GM19193 (cell line): ENCODE measurements around the gene IGFBP5.

Source experiments
- POLR2A ChIP-seq: IDR thresholded peaks from 4 replicates; pipeline ENCODE4 v1.6.1; 2011; ENCODE audit not compliant: insufficient read depth, insufficient read length; ENCODE audit errors: extremely low read depth

Gene IGFBP5, protein sequence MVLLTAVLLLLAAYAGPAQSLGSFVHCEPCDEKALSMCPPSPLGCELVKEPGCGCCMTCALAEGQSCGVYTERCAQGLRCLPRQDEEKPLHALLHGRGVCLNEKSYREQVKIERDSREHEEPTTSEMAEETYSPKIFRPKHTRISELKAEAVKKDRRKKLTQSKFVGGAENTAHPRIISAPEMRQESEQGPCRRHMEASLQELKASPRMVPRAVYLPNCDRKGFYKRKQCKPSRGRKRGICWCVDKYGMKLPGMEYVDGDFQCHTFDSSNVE

GRCh38 chr2:216695401-216695821, at the start of gene IGFBP5:
Gene IGFBP5 (minus strand): TSS chr2:216695549. CDS start chr2:216694775, 774 bp downstream.
- no peak for TF ChIP-seq POLR2A

DNA sequence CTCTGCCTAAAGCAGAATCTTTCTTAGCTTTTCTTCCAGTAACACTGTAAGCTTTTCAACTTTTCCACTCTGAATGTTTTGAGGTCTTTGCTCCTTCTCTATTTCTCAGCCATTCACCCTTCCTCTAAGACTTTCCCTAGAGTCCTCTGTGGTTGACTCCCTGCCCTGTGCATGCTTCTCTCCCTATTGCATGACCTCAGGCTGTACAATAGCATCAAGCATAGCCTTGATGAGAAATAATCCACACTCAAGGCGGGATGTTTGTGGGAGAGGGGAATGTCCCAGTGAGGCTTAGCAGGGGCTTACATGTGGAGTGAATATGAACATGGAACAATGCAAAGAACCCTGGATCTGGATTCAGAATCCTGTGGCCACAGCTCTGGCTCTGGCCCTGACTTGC, 48.4 kb upstream of the IGFBP5 start:
- no peak for TF ChIP-seq POLR2A

- no peak for TF ChIP-seq POLR2A
These were observed 47.1 kb upstream of the IGFBP5 start for GRCh38 chr2:216742411-216742810.

GRCh38 chr2:216741223-216741593, 45.9 kb upstream of the IGFBP5 start:
- no peak for TF ChIP-seq POLR2A

- no peak for TF ChIP-seq POLR2A
These were observed 45.3 kb upstream of the IGFBP5 start for GRCh38 chr2:216740557-216741222.

- TF ChIP-seq POLR2A, result no peak
These were observed 43.7 kb upstream of the IGFBP5 start for GRCh38 chr2:216739035-216739434.

GRCh38 chr2:216737676-216738075, 42.3 kb upstream of the IGFBP5 start:
- no peak for TF ChIP-seq POLR2A

DNA sequence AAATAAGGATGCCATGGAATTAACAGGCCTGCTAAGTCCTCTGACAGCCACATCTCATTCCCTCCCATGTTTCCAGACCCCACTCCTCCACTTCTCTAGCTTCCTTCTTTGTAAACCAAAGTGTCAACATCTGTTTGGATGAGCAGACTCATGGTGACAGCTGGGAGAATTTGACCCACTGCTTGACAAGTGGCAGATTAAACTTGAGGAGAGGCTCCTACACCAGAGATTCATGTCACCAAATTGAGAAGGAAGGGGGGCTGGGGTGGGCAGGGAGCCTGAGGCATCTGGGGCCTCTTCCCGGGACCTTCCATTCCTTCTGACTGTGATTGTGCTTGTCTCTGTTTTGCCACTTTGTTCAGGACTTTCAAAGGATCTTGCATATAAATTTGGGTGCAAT, 41.0 kb upstream of the IGFBP5 start:
- TF ChIP-seq POLR2A, result no peak

GRCh38 chr2:216735668-216736067, 40.3 kb upstream of the IGFBP5 start:
- no peak for TF ChIP-seq POLR2A

DNA sequence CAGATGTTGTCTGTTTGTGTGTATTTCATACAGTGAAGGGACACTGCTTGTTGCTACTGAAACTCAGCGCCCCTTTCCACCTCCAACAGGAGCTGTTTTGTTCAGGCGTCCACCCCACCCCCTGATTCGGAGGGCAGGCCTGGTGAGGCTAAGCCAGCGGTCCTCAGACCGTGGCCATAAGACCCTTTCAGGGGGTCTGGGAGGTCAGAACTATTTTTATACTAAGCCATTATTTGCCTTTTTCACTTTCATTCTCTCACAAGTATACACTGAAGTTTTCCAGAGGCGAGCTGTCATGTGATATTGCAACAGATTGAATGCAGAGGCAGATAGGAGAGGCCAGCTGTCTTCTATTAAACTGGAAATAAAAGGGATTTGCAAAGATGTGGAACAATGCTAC, 39.7 kb upstream of the IGFBP5 start:
- TF ChIP-seq POLR2A, result no peak

DNA sequence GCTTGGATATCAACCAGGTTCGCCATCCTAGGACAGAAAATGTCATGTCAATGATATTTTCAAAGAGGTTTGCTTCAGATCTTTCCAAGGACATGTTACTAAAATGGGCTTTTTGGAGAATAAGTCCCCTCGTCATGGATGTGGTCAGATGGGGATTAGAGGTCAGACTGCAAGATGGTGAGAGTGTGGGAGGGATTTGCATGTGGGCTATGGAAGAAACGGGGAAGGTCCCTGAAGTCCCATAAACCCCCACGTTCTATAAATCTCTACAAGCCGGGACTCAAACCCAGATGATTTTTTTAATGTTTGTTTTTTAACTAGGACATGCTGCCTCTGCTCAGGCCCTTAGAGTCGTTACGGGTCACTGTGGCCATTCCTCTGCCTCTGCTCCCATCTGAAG, 37.7 kb upstream of the IGFBP5 start:
- no peak for TF ChIP-seq POLR2A

DNA sequence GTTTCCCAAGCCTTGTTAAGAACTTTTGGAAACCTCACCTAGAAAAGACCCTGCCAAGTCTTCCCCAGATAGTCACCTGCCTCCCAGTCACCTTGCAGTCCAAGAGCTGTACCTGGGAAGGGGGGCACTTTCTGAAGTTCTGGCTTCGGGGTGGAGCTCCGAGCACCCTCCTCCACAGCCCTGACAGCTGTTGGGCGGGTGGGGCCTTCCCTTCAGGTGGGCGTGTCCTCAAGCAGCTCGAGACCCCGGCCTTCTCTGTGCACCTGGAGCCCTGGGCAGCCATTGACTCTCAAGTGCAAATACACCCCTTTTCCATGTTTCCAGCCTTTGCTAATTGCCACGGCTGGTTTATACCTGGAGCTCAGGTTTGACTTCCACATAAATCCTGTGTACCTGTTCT, 37.0 kb upstream of the IGFBP5 start:
- TF ChIP-seq POLR2A, result no peak

DNA sequence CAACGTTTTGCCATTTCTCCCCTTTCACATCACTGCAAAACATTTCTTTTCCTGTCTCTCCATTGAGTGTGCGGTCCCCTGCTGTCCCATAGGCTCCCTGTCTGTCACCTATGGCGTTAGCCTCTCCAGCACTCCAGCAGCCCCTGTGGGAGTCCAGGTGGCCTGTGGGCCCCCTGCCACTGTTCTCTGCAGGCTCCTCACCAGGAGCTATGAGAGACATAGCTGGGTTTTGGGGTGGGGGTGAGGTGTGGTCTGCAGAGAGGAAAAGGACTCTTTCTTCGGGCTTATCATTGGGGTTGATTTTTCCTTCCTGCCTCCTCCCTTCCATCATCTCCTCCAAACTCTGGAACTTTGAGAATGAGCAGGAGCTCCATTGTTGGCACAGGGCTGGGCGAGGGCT, 36.1 kb upstream of the IGFBP5 start:
- TF ChIP-seq POLR2A, result no peak

GRCh38 chr2:216730871-216731270, 35.5 kb upstream of the IGFBP5 start:
- TF ChIP-seq POLR2A, result no peak

GRCh38 chr2:216727346-216728122, 32.2 kb upstream of the IGFBP5 start:
- TF ChIP-seq POLR2A, result no peak

- no peak for TF ChIP-seq POLR2A
These were observed 28.8 kb upstream of the IGFBP5 start for GRCh38 chr2:216724190-216724589.

DNA sequence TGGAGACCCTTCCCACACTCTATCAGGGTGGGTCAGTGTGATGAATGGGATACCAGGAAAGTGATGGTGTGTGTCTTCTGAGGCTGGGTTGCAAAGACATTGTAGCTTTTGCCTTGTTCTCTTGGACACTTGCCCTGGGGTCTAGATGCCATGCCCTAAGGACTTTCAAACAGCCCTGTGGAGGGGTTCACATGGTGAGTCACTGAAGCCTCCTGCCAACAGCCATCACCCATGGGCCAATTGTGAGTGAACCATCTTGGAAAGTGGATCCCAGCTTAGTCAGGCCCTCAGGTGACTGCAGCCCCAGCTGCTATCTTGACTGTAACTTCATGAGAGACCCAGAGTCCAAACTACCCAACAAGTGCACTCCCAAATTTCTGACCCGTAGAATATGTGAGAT, 25.8 kb upstream of the IGFBP5 start:
- no peak for TF ChIP-seq POLR2A

DNA sequence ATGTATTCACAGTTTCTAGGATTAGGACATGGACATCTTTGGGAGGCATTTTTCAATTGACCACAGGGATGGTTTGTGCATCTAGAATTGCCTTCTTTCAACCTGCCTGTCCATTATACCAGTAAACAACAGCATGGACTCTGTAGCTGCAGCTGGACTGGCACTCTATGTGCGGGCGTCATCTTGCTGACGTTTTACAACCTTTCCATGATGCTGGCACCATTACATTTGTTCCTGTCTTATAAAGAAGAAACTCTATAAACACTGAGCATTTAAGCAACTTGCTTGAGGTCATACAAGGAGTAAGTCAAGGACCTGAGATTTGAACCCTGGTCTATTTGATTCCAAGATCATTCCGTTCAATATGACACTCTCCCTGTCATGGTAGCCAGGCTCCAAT, 25.4 kb upstream of the IGFBP5 start:
- no peak for TF ChIP-seq POLR2A
